Activated gamma-delta T cell treated with Interleukin-2 at 50 U/mL for 16 hours (primary cell): ENCODE data around the gene KCNQ2.

ENCODE experiments used
- DNase-seq: peaks from one replicate; pipeline ENCODE4 v3.0.0-alpha.2; 2020

KCNQ2 gene

DNA sequence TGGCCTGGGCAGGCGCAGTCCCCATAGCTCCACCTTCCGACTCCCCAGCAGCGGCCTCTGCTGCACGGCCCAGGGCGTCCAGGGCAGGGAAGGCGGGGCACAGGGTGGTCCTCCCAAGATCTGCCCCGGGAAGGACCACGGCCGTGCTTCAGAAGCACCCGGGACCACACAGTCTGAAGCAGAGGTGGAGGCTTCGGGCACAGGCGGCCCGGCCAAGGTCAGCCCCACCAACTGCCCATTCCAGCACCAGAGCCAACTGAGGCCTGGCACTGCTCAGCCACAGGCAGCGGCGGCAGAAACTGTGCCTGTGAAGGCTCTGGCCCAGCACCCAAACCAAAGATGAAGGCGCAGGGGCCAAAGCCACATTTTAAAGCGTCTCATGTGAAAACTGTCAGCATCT, 20.6 kb downstream of the KCNQ2 start:
- no peak for DNase-seq

DNA sequence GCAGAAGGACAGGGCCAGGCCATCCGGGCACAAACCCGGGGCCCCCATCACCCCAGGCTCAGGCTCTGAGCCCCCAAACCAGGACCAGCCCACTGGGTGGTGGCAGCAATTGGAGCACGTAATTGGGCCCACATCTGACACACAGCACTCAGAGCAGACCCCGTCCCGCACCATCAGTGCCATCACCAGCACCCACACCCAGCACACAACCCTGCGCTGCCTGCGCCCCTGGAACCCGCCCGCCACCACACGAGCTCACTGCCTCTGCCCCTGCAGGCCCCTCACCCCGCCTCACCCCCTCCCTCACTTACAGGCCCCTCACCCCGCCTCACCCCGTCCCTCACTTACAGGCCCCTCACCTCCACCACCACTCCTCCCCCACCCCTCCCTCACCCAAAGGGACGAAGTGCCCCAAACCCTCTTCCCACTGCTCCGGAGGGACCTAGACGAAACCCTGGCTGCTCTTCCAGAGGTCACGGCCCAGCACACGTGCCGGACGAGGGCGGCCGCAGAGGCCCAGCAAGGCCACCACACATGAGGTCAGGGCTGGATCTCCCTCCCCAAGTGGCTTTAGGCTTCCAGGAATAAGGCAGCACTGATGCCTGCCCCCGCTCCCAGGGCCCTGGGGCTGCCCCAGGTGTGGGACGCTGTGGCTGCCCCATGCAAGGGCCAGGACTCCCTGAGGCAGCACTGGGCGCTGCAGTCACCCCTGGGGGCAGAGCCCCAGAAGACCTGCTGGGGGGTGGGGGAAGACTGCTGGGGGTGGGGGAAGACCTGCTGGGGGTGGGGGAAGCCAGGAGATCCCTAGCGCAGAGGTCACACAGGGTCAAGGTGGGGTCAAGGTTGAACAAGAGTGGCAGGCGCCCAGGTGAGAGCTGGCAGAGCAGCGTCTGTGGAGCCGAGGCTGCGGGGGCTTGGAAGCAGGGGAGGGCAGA, 22.4 kb downstream of the KCNQ2 start:
- no peak for DNase-seq

DNA sequence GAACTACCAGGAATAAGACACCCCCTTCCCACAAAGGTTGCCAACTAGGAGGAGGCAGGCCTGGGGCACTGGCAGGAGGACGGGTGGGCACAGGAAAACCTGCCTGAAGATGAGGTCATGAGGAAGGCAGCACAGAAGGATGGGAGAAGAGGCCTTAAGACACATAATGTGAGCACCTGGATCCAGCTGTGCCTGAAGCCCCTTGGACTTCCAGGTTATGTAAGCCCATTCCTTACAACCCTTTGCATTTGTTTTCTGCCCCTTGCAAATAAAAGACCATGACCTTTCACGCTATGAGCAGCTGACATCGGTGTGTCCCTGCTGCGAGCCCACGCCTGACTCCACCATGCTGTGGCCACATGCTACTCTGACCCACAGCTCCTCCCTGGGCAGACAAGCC, 23.4 kb downstream of the KCNQ2 start:
- no peak for DNase-seq

DNA sequence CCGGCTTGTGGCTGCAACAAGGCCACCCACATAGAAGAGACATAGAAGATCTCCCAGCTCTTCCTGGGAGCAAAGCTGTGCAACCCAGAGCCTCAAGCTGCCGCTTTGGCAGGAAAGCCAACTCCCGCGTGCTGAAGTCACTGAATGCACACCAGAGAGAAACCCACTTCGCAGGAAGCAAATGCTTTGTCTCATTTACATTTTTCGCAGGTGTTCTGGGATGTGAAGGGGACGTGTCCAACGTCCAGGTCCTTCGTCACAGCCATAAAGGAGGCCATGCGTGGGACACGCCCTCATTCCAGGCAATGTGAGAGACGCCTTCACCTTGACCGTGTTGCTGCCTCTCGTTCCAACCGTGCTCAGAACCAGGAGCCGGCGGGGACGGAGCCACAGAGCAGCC, 24.4 kb downstream of the KCNQ2 start:
- no peak for DNase-seq

DNA sequence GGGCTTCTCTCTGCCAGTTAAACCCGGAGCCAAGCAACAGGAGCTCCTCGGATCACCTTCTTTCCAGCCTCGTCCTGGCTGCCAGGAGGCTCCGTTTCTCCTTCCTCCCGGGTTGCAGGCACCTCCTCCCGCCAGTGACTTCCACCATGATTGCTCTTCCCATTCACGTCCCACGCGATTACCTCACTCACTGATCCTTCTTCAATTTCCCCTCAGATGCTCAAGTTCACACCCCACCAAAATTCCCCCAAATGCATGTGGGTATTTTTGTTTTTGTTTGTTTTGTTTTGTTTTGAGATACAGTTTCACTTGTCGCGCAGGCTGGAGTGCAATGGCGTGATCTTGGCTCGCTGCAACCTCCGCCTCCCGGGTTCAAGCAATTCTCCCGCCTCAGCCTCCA, 25.1 kb downstream of the KCNQ2 start:
- DNase-seq, result no peak

DNA sequence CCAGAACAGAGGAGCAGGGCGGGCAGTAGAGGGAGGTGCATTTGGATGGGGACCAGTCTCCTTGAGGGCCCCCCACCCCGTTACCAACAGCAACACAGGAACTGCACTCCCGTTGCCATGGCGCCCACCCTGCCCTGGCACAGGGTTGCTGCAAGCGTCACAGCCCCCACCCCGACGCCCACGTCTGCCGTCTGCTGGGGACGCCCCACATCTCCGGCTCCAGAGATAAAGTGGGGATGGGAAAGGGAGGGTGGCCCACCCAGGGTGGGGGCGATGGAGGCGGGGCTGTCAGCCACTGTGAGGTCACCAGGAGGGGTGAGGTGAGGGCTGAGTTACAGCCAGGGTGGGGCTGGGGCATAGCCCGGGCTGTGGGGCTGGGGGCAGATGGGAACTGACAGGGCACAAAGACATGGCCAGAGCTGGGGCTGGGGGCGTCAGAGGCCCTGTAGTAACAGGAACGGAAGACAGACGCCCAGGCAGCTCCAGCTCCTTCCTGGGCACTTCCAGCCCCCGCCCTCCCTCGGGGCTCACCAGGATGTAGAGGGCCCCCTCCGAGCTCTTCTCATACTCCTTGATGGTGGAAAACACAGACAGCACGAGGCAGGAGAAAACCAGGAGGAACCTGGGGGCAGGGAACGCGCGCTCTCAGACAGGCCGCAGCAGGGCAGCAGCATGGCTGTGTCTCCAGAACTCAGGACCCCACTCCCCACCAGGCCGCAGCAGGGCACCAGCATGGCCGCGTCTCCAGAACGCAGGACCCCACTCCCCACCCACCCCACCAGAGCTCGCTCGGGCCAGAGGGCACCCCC, 26.0 kb downstream of the KCNQ2 start:
- DNase-seq, result no peak

DNA sequence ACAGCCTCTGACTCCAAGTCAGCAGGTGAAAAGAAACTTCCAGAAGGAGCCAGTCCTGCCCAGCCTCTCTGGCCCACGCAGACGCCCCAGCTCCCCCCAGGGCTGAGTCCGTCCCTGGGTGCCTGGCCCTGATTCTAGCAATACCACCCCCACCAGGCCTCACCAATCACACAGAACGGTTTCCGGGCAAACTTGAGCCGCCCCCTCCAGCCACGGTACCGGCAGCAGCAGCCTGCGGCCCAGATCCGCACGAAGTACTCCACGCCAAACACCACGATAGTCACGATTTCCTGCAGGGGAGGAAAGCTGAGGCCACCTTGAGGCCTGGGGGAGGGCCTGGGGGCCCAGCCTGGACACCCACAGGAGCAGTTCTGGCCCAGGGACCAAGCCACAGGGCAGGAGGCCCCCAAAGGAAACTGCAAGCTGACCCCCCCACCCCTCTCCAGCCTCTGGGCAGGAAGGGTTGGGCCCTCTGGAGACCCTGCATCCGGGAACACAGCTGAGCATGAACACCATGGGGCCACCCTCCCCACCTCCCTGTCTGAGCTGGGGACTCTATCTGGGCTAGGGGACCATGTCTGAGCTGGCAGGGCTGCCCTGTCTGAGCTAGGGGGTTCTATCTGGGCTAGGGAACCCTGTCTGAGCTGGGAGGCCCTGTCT, 27.2 kb downstream of the KCNQ2 start:
- no peak for DNase-seq

DNA sequence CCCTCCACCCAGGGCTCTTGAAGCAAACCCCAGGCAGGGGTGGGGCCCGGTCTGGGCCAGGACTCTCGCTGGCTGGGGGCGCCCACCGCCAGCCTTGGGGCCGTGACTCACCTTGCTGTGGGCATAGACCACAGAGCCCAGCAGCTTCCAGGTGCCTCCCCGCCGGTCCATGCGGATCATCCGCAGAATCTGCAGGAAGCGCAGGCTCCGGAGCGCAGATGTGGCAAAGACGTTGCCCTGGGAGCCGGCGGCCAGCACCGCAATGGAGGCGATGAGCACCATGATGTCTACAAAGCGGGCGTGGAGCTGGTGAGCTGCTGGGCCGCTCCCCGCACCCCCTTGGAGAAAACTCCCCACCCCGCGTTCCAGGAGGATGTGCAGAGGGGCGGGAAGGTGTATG, 27.9 kb downstream of the KCNQ2 start:
- no peak for DNase-seq

DNA sequence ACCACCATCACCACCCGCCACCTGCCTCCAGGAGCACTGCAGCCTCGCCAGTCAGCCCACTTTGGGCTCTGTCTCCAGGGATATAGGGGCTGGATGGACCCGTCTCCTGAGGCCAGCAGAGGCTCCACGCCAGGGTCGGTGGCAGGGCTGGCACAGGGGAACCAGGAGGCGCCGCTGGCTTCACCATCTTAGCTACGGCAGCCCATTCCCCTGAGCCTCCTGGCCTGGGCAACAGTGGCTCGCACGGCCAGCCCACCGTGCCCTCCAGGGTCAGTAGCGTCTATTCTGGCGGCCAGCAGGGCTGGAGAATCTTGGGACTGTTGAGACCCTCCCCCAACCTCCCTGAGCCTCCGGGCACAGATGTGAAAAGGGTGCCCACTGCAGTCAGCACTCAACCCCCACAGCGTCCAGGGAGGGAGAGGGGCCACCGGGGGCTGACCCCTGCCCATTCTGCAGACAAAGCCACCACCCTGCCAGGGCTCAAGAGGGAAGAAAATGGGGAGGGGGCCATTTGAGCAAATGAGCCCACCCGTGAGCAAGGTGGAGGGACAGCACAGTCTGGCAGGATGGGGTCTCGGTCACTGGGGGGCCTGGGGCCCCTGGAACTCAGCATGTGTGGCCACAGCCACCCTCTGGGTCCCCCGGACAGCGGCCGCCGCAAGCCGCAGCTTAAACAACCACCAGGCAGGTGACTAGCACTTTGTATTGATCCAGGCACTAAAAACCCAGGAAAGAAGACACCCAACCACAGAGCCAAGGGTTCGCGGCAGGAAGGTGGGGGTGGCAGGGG, 28.7 kb downstream of the KCNQ2 start:
- DNase-seq, result no peak

DNA sequence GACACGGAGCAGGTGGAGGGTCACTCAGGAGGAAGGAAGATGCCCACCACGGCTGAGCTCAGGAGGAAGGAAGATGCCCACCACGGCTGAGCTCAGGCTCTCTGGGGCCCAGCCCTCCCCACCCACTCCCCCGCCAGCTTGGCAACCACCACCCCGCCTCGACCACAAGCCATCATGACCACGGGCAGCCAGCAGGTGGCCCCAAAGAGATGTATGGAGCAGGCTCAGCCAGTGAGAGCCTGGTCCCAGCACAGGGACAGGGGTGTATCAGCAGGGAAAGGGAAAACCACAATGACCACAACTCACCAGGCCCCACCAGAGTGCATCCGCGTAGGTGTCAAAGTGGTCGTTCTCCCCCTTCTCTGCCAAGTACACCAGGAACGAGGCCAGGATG, 30.4 kb downstream of the KCNQ2 start:
- peak; percentile 63 for DNase-seq

DNA sequence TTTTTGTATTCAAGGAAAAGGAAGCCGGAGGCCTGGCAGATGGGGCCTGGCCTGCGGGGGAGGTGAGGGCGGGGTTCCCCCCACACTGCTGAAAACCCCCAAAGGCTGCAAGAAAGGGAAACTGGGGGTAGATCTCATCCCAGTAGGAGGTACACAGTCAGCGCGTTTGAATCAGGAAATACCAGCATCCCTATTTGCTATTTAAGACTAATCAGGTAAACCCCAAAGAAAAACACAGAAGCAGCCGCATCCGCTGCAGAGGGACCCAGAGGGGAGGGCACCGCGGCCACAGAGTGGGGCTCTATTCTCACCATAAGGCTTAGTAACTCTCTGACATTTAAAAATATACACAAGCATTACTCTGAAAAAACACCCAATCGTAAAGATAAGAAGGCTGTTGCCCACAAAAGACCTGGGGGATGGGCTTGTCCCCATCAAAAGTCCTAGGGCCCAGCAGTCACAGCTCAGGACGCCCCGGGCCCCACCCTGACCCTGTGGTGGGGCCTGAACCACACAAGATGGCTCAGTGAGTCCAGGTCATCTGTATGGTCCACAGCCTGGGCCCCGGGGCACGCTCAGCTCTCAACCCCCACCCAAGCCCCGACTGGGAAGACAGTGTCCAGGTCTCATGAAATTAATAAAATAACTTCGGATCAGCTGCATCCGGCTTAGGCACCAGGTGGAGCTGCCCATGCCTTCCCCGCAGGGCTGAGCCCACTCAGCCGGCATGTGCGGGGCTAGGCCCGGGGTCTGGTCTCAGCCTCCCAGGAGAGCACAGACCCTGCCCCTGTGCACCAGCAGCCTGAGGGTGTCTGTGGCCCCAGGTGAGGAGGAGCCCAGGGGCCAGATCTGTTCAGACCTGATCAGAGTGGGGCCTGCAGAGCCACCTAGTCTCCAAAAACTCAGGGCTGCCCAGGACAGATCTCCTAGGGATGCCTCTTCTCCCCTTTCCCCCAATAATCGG, 31.0 kb downstream of the KCNQ2 start:
- peak; percentile 34 for DNase-seq

DNA sequence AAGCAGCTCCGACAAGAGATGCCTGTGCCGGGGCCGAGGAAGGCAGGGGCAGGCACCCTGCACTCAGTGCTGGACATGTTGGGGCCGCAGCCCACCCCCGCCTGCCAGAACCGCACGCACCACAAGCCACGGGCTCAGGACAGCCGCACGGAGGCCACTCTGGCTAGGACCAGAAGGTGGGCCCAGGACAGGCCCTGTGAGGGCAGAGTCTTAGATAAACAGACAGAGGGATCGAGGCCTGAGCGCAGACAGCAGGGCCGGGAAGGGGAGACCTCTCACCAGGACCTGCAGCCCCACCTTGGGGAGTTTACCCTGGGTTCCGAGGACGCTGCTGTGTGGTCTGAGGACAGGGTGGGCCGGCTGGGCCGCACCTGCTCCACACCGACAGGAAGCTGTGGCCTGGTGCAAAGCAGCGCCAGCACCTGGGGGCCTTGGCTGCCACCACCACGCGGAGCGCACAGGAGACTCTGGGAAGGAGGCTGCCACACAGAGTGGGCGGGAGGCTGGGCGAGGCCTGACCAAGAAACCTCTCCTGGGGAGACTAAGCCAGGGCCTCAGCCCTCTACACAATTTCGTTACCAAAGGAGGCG, 32.0 kb downstream of the KCNQ2 start:
- no peak for DNase-seq

DNA sequence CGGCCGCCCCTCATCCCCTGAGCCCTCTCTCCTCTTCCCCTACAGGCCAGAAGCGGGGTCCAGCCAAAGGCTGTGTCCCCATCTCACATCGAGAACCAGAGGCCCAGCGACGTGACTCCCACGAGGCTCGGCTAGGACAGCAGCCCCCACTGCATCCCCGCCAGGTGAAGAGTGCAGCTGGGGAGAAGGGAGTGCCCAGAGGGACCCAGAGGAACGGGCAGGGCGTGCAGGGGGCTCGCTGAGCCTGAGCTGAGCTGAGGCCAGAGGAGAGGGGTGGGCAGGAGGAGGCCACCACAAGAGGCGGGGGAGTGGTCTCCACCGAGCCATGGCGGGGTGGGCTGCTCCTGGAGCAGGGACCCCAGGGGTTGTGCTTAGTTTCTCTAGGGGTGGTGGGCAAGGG, 32.6 kb downstream of the KCNQ2 start:
- no peak for DNase-seq

DNA sequence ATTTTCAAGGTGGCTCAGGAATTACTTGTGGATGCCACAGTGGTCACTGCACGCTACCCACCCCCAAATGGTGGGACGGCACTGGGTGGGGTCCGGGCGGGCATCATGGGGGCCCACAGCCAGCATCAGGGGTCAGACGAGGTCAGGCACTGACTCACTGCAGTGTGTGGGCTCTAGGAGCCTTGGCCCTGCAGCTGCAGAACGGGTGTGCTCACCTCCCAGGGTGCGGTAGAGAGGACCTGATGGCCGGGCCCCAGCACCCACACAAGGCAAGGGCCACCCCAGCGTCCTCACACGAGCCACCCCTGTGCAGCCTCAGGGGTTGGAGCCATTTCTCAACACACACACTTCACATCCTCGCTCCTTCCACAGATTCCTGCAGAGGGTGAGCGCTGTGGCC, 34.3 kb downstream of the KCNQ2 start:
- no peak for DNase-seq

DNA sequence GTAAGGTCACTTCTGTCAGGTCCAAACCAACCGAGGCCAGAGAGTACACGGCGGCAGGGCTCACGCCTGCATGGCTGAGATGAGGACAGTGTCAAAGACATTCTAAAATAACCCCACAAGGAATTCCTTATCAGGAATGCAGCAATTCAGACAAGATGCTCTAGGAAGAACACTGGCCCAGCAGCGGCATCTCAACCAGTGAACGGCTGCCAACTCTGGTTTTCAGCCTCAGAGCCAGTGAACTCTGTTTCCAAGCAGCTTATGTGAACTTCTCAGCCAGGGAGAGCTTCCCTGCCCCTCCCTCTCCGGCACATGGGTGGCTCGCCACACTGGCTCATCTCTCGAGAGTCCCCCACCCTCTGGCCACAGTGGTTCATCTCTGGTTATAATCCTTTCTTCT, 36.9 kb downstream of the KCNQ2 start:
- DNase-seq, result no peak

DNA sequence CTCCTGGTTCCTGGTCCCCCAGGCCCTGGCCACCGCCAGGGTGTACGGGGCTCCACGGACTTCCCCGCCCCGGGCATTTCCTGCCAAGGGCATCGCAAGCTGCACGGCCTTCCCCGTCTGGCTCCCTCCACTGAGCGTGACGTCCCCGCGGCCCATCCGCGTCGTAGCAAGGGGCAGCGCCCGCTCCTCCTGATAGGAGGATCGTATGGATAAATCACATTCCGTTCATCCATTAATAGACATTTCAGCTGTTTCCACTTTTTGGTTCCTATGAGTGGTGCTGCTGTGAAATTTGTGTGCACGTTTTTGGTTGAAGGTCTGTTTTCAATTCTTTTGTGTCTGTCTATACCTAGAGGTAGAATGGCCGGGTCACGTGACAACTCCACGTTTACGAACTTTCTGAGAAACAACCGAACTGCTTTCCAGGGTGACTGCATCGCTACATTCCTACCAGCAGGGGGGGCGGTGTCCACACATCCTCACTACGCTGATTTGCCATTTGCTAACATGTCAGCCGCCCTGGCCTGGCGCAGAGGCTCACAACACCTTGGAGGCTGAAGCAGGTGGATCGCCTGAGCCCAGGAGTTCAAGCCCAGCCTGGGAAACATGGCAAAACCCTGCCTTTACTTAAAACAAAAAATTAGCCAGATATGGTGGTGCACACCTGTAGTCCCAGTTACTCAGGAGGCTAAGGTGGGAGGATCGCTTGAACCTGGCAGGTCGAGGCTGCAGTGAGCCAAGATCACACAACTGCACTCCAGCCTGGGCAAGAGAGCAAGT, 37.7 kb downstream of the KCNQ2 start:
- peak; percentile 73 for DNase-seq

DNA sequence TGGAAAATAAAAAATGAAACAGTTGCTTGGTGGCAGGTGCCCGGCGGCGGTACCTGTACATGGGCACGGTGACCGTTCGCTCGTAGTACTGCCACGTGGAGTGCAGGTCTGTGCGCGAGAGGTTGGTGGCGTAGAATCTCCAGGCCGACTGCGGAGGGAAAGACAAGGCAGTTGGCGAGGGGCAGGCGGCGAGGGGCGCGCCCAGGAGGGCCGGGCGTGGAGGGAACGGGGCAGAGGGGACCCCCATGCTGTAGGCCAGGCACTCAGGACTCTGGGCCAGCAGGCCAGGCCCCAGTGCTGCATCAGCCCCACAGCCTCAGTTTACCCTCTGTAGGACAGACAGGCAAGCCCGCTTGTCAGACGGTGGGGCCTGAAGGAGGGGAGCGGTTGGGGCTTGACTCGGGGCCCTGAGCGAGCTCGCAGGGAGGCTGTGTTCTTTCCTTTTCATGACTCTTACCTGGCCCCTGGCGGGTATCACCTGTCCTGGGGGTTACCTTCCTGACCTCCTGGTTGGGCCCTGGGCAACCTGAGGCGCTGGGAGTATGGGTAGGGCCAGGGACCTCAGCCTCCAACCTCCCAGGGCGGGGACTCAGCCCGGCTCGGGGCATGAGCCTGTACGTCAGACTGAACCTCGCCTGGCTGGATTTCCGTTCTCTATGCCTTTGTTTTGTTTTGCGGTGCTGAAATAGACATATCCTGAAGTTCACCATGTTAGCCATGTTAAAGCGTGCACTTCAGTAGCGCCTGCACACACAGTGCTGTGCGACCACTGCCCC, 38.5 kb downstream of the KCNQ2 start:
- no peak for DNase-seq

DNA sequence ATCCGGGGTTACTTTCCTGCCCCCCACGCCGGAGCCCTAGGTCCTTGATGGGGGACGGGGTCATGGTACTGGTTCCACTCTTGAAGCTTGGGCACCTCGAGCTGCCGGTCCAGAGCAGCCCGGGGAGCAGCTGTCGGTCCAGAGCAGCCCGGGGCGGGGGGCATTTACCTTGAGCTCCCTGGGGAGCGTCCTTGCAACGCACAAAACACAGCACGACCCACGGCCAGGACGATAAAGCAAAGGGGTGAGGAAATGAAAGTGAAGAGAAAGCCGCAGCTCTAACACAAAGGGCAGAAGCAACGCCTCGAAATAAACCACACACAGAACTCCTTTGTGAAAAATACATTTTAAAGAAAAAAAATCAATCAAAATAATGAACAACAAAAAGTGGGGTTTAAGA, 39.1 kb downstream of the KCNQ2 start:
- no peak for DNase-seq

DNA sequence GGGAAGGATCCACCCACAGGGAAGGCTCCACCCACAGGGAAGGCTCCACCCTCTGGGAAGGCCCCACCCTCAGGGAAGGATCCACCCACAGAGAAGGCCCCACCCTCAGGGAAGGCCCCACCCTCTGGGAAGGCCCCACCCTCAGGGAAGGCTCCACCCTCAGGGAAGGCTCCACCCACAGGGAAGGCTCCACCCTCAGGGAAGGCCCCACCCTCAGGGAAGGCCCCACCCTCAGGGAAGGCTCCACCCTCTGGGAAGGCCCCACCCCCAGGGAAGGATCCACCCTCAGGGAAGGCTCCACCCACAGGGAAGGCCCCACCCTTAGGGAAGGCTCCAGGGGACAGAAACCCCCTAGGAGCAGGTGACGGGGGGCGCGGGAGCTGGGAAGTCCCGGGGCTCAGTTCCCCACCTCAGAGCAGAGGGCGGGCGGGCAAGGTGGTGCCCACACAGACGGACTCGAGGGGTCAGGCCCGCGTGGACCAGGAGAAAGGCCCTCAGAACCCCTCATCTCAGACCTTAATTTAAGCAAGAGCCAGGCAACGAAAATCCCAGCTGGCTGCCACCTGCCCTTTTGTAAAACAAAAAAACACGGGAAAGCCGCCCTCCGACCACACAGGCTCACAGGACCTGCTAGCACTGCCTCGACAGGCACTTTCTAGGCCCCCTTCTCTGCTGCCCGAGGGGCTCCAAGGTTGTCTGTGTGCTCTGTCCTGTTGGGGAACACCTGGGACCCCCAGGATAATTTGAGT, 39.7 kb downstream of the KCNQ2 start:
- no peak for DNase-seq
